Measurements from ENCODE around the gene SLC22A31.

SLC22A31 gene

DNA sequence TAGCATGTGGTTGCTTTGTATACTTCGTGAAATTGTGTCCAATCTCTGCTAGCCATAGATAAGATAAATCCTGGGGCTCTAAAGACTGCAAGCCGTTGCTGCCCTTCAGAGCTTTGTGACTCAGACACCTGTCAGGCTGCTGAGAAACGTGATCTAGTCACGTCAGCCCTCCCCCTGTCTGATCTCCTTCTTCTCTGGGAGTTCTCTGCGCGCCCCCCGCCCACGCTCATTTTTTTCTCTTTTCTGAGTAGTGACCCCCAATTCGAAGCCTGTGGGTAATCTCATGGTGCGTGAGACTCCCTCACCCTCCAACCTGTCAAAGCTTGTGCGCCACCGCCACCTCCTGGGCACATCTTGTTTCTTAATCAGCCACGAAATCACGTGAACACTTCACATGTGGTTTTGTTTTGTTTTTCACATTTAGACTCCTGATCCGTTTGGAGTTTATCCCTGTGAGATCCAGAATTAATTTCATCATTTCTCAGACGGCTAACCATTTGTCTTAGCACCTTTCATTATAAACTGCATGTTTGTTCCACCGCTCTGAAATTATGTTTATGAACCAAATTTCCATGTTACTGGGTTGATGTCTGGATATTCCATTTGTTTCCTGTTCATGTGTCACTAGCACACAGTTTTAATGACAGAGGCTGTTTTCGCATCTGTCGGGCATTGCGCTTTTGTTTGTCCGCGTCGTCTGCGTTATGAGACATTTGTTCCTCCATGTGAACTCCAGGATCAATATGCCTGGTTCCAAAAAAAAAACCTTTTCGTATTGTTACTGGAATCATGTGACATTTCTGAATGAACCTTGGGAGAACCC lies 16.2 kb upstream of the SLC22A31 start:
- Histone ChIP-seq H3K4me1 (ENCODE audit: insufficient read depth, low read length) (peaks cover 3% of the 10 kb centered on the region; the same call in 1 of the 2 replicates), H3K27me3 (ENCODE audit: insufficient read depth, low read length) (no peaks in the 10 kb centered on the region), H3K36me3 (ENCODE audit: insufficient read depth, low read length) (0 out of 2 replicates have a peak, but pooled peaks cover 1% of the 10 kb centered on the region), H3K9me3 (ENCODE audit: insufficient read depth, low read depth, low read length) (no peaks in the 10 kb centered on the region), H3K4me3 (ENCODE audit: low read length) (peak overlapping the region; percentile 93), H3K9ac (ENCODE audit: low read depth, low read length) (peak overlapping the region; percentile 87), H3K27ac (ENCODE audit: low read depth, low read length) (no peak overlapping the region)
- WGBS: 9% methylated on average over 25 of the region's 25 CpGs

GRCh38 chr16:89210904-89211515 lies 10.7 kb upstream of the SLC22A31 start:
- Histone ChIP-seq H3K4me1 (ENCODE audit: insufficient read depth, low read length) (no peaks in the 10 kb centered on the region), H3K9me3 (ENCODE audit: insufficient read depth, low read depth, low read length) (no peaks in the 10 kb centered on the region), H3K36me3 (ENCODE audit: insufficient read depth, low read length) (no peaks in the 10 kb centered on the region), H3K27ac (ENCODE audit: low read depth, low read length) (no peak overlapping the region), H3K4me3 (ENCODE audit: low read length) (no peak overlapping the region), H3K27me3 (ENCODE audit: insufficient read depth, low read length) (no peaks in the 10 kb centered on the region; the same call in 1 of the 2 replicates), H3K9ac (ENCODE audit: low read depth, low read length) (no peak overlapping the region)
- 75% methylated on average over 15 of the region's 15 CpGs for WGBS

DNA sequence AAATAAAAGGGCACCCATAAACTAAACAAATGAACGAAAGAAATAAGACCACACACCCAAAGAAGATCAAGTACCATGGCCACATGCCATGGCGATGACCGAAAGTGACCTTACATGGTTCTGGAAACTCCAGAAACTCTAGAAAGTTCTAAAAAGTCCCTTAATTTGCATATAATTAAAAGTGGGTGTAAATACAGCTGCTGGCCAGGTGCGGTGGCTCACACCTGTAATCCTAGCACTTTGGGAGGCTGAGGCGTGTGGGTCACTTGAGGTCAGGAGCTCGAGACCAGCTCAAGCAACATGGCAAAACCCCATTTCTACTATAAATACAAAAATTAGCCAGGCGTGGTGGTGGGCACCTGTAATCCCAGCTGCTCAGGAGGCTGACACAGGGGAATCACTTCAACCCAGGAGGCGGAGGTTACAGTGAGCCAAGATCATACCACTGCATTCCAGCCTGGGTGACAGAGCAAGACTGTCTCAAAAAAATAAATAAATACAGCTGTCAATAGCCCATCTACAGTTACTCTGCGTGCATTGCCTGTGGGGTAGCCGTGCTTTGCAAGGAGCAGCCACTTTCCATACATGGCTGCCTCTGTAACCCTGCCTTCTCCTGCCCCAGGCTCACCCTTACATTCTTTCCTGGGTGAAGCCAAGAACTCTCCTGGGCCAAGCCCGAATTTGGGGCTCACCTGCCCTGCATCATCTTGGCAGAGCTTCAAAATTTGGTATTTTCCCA lies 10.0 kb upstream of the SLC22A31 start:
- no peak overlapping the region for H3K4me3 ChIP-seq (ENCODE audit: low read length)
- H3K9me3 ChIP-seq (ENCODE audit: insufficient read depth, low read depth, low read length): no peaks in the 10 kb centered on the region
- WGBS: 81% methylated on average over 11 of the region's 11 CpGs
- H3K27me3 ChIP-seq (ENCODE audit: insufficient read depth, low read length): no peaks in the 10 kb centered on the region; the same call in 1 of the 2 replicates
- H3K27ac ChIP-seq (ENCODE audit: low read depth, low read length): no peak overlapping the region
- no peaks in the 10 kb centered on the region for H3K4me1 ChIP-seq (ENCODE audit: insufficient read depth, low read length)
- H3K9ac ChIP-seq (ENCODE audit: low read depth, low read length): no peak overlapping the region
- no peaks in the 10 kb centered on the region for H3K36me3 ChIP-seq (ENCODE audit: insufficient read depth, low read length)

DNA sequence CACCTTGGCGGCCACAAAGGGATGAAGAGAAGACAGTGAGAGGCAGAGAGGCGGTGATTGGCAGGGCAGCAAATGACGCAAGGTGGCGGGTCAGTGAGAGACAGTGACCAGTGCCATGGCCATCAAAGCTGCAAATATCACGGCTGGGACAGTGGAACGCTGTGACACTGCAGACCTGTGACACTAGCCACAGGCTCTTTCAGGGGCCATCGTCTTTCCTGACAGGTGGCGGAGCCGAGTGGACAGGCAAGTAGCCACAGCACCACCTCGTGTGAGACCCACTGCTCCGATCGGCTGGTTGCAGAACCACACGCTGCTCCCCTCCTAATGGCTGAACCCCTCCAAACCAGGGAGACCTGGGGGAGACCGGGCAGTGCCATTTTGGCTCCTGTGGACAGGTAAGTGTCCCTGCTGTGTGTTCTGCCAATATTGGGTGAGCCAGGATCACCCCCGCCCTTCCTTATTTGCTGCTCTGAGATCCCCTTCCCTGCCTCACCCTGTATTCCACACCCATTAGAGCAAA lies 9.2 kb upstream of the SLC22A31 start:
- WGBS: 71% methylated on average over 15 of the region's 15 CpGs
- no peaks in the 10 kb centered on the region for H3K36me3 ChIP-seq (ENCODE audit: insufficient read depth, low read length)
- no peak overlapping the region for H3K9ac ChIP-seq (ENCODE audit: low read depth, low read length)
- no peaks in the 10 kb centered on the region for H3K4me1 ChIP-seq (ENCODE audit: insufficient read depth, low read length)
- H3K27ac ChIP-seq (ENCODE audit: low read depth, low read length): no peak overlapping the region
- H3K27me3 ChIP-seq (ENCODE audit: insufficient read depth, low read length): peaks cover 3% of the 10 kb centered on the region; the same call in 1 of the 2 replicates
- H3K4me3 ChIP-seq (ENCODE audit: low read length): no peak overlapping the region
- H3K9me3 ChIP-seq (ENCODE audit: insufficient read depth, low read depth, low read length): no peaks in the 10 kb centered on the region

- peaks cover 19% of the 10 kb centered on the region for H3K27me3 ChIP-seq (ENCODE audit: insufficient read depth, low read length)
- 100% methylated on average over 4 of the region's 4 CpGs for WGBS
- no peaks in the 10 kb centered on the region for H3K36me3 ChIP-seq (ENCODE audit: insufficient read depth, low read length)
- H3K9me3 ChIP-seq (ENCODE audit: insufficient read depth, low read depth, low read length): no peaks in the 10 kb centered on the region
- H3K4me1 ChIP-seq (ENCODE audit: insufficient read depth, low read length): no peaks in the 10 kb centered on the region
- H3K9ac ChIP-seq (ENCODE audit: low read depth, low read length): no peak overlapping the region
- no peak overlapping the region for H3K27ac ChIP-seq (ENCODE audit: low read depth, low read length)
- H3K4me3 ChIP-seq (ENCODE audit: low read length): no peak overlapping the region
Observed at GRCh38 chr16:89207993-89208392, 7.7 kb upstream of the SLC22A31 start.

GRCh38 chr16:89202422-89203215 lies 2.3 kb upstream of the SLC22A31 start:
- H3K9ac ChIP-seq (ENCODE audit: low read depth, low read length): no peak overlapping the region
- H3K27ac ChIP-seq (ENCODE audit: low read depth, low read length): no peak overlapping the region
- H3K4me3 ChIP-seq (ENCODE audit: low read length): peak overlapping the region; percentile 50
- H3K4me1 ChIP-seq (ENCODE audit: insufficient read depth, low read length): peaks cover 3% of the 10 kb centered on the region; the same call in 1 of the 2 replicates
- 47% methylated on average over 49 of the region's 49 CpGs for WGBS
- H3K9me3 ChIP-seq (ENCODE audit: insufficient read depth, low read depth, low read length): no peaks in the 10 kb centered on the region; the same call in 1 of the 2 replicates
- H3K27me3 ChIP-seq (ENCODE audit: insufficient read depth, low read length): peaks cover 60% of the 10 kb centered on the region
- H3K36me3 ChIP-seq (ENCODE audit: insufficient read depth, low read length): no peaks in the 10 kb centered on the region

DNA sequence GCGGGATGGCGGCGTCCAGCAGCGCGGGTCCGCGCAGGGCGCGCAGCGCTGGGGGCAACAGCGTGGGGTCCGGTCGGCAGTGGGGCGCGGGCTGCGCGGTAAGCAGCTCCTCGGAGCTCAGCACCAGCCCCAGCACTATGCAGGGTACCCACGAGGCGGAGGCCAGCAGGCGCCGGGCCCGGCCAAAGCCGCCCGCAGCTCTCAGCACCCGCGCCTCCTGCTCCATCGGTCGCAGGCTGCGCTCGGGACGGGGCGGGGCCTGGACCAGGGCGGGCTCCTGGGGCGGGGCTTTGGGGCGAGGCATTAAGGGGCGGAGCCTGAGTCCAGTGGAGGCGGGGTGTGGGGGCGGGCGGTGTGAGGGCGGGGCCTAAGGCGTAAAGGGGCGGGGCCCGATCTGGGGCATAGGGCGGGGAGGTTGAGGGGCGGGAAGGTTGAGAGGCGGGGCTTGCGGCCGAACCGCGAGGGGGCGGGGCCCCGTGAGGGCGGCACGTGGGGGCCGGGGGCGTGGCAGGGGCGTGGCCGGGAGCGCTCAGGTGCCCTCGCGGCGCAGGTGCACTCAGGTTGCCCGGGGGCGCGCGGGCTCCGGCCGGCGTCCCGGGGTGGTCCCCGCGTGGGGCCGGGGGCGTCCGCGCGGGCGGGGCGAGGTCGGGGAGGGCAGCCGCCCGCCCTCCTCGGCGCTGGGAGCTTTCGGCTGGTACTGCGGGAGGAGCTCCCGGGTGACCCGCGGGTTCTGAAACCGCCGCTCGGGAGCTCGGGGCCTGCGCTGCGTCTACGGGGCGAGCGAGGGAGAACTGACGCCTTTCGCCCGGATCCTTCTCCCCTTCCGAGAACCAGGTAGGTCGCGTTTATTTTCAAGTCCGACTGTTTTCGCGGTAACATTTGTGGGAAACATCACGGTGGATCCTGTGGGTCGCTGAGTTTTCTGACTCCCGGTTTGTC lies 1.4 kb upstream of the SLC22A31 start:
- Histone ChIP-seq H3K9me3 (ENCODE audit: insufficient read depth, low read depth, low read length) (no peaks in the 10 kb centered on the region; the same call in 1 of the 2 replicates), H3K36me3 (ENCODE audit: insufficient read depth, low read length) (no peaks in the 10 kb centered on the region), H3K27ac (ENCODE audit: low read depth, low read length) (no peak overlapping the region), H3K4me3 (ENCODE audit: low read length) (peak overlapping the region; percentile 68), H3K9ac (ENCODE audit: low read depth, low read length) (peak overlapping the region; percentile 20; the same call in 1 of the 2 replicates), H3K4me1 (ENCODE audit: insufficient read depth, low read length) (peaks cover 3% of the 10 kb centered on the region; the same call in 1 of the 2 replicates), H3K27me3 (ENCODE audit: insufficient read depth, low read length) (peaks cover 60% of the 10 kb centered on the region)
- WGBS: 2% methylated on average over 107 of the region's 111 CpGs

DNA sequence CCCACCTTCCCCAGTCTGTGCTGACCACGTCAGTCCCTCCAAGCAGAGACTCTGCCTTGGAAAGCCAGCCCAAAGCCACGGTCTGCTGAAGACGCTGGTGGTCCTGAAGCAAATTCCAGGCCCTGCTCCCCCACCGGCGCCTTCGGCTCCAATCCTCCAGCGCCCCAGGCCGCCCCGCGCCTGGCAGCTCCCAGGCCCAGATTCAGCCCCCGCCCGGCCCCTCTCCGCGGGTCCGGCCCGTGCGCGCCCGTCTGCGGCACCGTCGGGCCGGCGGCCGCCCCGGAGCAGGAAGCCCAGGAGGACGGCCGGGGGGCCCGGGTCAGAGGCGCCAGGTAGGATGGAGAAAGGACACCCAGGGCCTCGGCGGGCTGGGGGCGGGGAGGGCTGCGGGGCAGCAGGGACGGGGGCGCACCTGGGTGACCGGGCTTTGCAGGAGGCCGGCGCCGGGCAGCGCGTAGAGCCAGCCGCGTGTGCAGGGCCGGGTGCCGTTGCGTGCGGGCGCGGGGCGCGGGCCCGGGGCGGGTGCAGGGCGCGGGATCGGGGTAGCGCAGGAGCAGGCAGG lies 594 bp upstream of the SLC22A31 start:
- H3K36me3 ChIP-seq (ENCODE audit: insufficient read depth, low read length): no peaks in the 10 kb centered on the region
- peak overlapping the region; percentile 68 for H3K4me3 ChIP-seq (ENCODE audit: low read length)
- H3K9ac ChIP-seq (ENCODE audit: low read depth, low read length): peak overlapping the region; percentile 41; the same call in 1 of the 2 replicates
- H3K9me3 ChIP-seq (ENCODE audit: insufficient read depth, low read depth, low read length): no peaks in the 10 kb centered on the region; the same call in 1 of the 2 replicates
- peaks cover 3% of the 10 kb centered on the region; the same call in 1 of the 2 replicates for H3K4me1 ChIP-seq (ENCODE audit: insufficient read depth, low read length)
- 2% methylated on average over 58 of the region's 58 CpGs for WGBS
- H3K27ac ChIP-seq (ENCODE audit: low read depth, low read length): no peak overlapping the region
- H3K27me3 ChIP-seq (ENCODE audit: insufficient read depth, low read length): peaks cover 60% of the 10 kb centered on the region

- Histone ChIP-seq H3K27me3 (ENCODE audit: insufficient read depth, low read length) (peaks cover 57% of the 10 kb centered on the region), H3K9ac (ENCODE audit: low read depth, low read length) (no peak overlapping the region), H3K4me1 (ENCODE audit: insufficient read depth, low read length) (peaks cover 3% of the 10 kb centered on the region; the same call in 1 of the 2 replicates), H3K36me3 (ENCODE audit: insufficient read depth, low read length) (no peaks in the 10 kb centered on the region), H3K9me3 (ENCODE audit: insufficient read depth, low read depth, low read length) (no peaks in the 10 kb centered on the region; the same call in 1 of the 2 replicates), H3K4me3 (ENCODE audit: low read length) (peak overlapping the region; percentile 68), H3K27ac (ENCODE audit: low read depth, low read length) (no peak overlapping the region)
- WGBS: 87% methylated on average over 22 of the region's 22 CpGs
Observed at GRCh38 chr16:89199241-89200123, 855 bp downstream of the SLC22A31 start.

All from HUES64 (cell line).